ENCODE measurements around the gene HOXB4. TPM values are rescaled to one million over a fixed set of nuclear protein-coding genes. Genes with fewer than 3 reads are reported as not detected.

Gene HOXB4
- total and polyA plus RNA-seq, 2 of the 4 experiments (the other 2 are of a cell fraction): 2.0 to 8.5 TPM

DNA sequence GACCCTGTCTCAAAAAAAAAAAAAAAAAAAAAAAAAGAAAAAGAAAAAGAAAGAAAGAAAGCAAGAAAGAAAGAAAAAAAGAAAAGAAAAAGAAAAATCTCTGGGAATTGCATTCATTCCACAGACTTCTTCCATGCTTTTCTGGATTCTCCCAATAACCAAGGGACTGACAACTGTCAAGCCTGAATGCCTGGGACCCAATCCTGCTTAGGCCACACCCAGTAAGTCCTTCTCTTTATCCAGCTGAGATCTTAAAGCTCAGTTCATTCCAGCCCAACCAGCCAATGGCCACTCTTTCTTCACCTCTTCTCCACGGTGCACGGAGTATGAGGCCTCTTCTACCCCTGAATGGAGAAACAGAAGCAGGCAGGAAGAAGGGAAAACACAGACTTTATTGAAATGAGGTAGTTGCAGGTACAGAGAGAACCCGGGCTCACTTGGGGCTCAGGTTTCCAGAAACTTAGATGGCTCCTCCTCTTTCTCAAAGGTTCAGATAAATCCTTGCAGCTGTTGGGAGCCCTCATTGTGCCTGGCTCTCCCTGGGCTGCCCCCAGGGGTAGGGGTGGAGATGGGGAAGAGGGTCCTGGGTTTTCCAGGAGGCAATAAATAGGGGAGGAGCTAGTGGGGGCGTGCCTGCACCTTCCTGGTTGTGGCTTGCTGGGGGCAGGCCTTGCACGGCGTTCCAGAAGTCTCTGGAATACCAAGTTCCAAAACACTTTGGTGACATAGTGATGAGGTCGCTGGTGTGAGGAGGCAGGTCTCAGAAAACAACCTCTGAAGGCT, 49.8 kb downstream of the HOXB4 start:
- Histone ChIP-seq H3K4me1 (ENCODE audit: control insufficient read depth, insufficient read depth, low read length) (peaks cover 3% of the 10 kb centered on the region; the same call in 1 of the 2 replicates), H4K91ac (ENCODE audit: insufficient read depth, low read depth, low read length) (no peak overlapping the region), H2BK20ac (ENCODE audit: low read depth, low read length) (no peak overlapping the region), H3K79me1 (ENCODE audit: low read depth in 1 of 2, low read length in 2 of 2) (no peaks in the 10 kb centered on the region), H3K27me3 (ENCODE audit: control insufficient read depth, insufficient read depth, low read length) (peaks cover 17% of the 10 kb centered on the region), H3K14ac (replicated peaks; ENCODE audit: low read depth, low read length) (no peak overlapping the region), H2BK5ac (ENCODE audit: low read depth, low read length, poor library complexity, severe bottlenecking) (no peak overlapping the region), H3K56ac (ENCODE audit: extremely low read depth, insufficient read depth, low read length) (no peak overlapping the region), H3K27ac (ENCODE audit: insufficient read depth, low read length) (no peak overlapping the region), H2AFZ (replicated peaks; ENCODE audit: low read length, poor library complexity) (peak overlapping the region; percentile 18), H4K8ac (ENCODE audit: low read depth in 2 of 2, low read length in 2 of 2) (no peak overlapping the region), H2BK120ac (ENCODE audit: low read depth, low read length) (no peak overlapping the region), H3K23ac (ENCODE audit: low read depth, low read length) (no peak overlapping the region), H2BK15ac (ENCODE audit: low read depth, low read length) (no peak overlapping the region), H4K20me1 (ENCODE audit: insufficient read depth, low read length) (no peaks in the 10 kb centered on the region), H3K9ac (ENCODE audit: low read depth, low read length) (no peak overlapping the region), H4K5ac (ENCODE audit: low read depth, low read length) (no peak overlapping the region), H3K4me3 (ENCODE audit: insufficient read depth, low read depth, low read length) (no peak overlapping the region), H2AK9ac (replicated peaks; ENCODE audit: low read depth, low read length, poor library complexity) (peak overlapping the region; percentile 45), H3K18ac (ENCODE audit: low read depth, low read length) (no peak overlapping the region), H3K9me1 (ENCODE audit: insufficient read depth, low read length) (no peaks in the 10 kb centered on the region), H3K36me3 (ENCODE audit: control insufficient read depth, insufficient read depth, low read length) (no peaks in the 10 kb centered on the region), H3K4me2 (ENCODE audit: low read depth, low read length) (no peak overlapping the region), H3K4ac (ENCODE audit: low read depth, low read length) (no peak overlapping the region), H2AK5ac (ENCODE audit: low read depth, low read length) (no peak overlapping the region), H3K9me3 (ENCODE audit: control insufficient read depth, insufficient read depth, low read length) (no peaks in the 10 kb centered on the region)
- intact Hi-C loops (cut with micrococcal nuclease): no loop called here
- ChIA-PET CTCF (interaction anchor here (0.6 kb wide), 1 partner anchor 170 kb away, joined by 4 read pairs; no protein-coding TSS in a partner anchor), POLR2A (ENCODE audit: unreplicated experiment) (no interaction called here)
- no peak for DNase-seq
- in situ Hi-C loops (cut with MboI; ENCODE audit: low sequenced_read_pairs): no loop called here
- 80% methylated on average over 3 of the region's 7 CpGs; no CpG with 5 or more reads in 1 of the 2 experiments for WGBS, 2 experiments (ENCODE audit: extremely low coverage in 2 of 2, insufficient read length in 1 of 2)
- no peak for TF ChIP-seq SMC3 (IDR thresholded peaks at IDR 0.05; ENCODE audit: low read depth, low read length)
- TF ChIP-seq RFX5 (IDR thresholded peaks at IDR 0.05; ENCODE audit: low read depth, low read length): no peak
- no peak for TF ChIP-seq CTCF (conservative IDR thresholded peaks at IDR 0.05; ENCODE audit: low read depth, low read length)
- TF ChIP-seq BHLHE40 (IDR thresholded peaks at IDR 0.05; ENCODE audit: low read depth, low read length): no peak
- TF ChIP-seq, protein P1, sequence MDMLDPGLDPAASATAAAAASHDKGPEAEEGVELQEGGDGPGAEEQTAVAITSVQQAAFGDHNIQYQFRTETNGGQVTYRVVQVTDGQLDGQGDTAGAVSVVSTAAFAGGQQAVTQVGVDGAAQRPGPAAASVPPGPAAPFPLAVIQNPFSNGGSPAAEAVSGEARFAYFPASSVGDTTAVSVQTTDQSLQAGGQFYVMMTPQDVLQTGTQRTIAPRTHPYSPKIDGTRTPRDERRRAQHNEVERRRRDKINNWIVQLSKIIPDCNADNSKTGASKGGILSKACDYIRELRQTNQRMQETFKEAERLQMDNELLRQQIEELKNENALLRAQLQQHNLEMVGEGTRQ (IDR thresholded peaks at IDR 0.05; ENCODE audit: low read depth, low read length): no peak
- no peak for TF ChIP-seq CEBPB (IDR thresholded peaks at IDR 0.05; ENCODE audit: low read depth, low read length)
- TF ChIP-seq RCOR1 (IDR thresholded peaks at IDR 0.05; ENCODE audit: insufficient replicate concordance, low read length): no peak
- no peak for ATAC-seq (ENCODE audit: low read depth)
- no TSS peak for BruUV-seq (replicated peaks)
- dilution Hi-C loops (cut with HindIII; ENCODE audit: low sequenced_read_pairs, unreplicated experiment): no loop called here
